Loucy (cell line): ENCODE data around the gene VPS13D.

ENCODE experiments used
- H2AFZ ChIP-seq: fragments of 200-600 bp; sonication (generic); 2 replicates; pipeline ENCODE4 v1.6.0; 2016; ENCODE audit warnings: antibody characterized with exemption, mild to moderate bottlenecking, low read length, moderate library complexity
- H3F3A ChIP-seq: fragments of 200-600 bp; 2 replicates; pipeline ENCODE4 v1.6.0; 2016; ENCODE audit warnings: antibody characterized with exemption, low read depth, mild to moderate bottlenecking
- H3K27me3 ChIP-seq: fragments of 200-600 bp; sonication (generic); 2 replicates; pipeline ENCODE4 v1.6.1; 2014; ENCODE audit warnings: low read length, mild to moderate bottlenecking; ENCODE audit not compliant: insufficient read depth, poor library complexity, severe bottlenecking
- H3K36me3 ChIP-seq: fragments of 200-600 bp; sonication (generic); 2 replicates; pipeline ENCODE4 v1.6.1; 2016; ENCODE audit warnings: low read length; ENCODE audit not compliant: insufficient read depth
- H3K4me1 ChIP-seq: fragments of 200-600 bp; sonication (generic); 2 replicates; pipeline ENCODE4 v1.5.1; 2014; ENCODE audit warnings: low read length, mild to moderate bottlenecking; ENCODE audit not compliant: insufficient read depth, poor library complexity, severe bottlenecking
- H3K4me2 ChIP-seq: fragments of 200-600 bp; sonication (generic); 2 replicates; pipeline ENCODE4 v1.6.0; 2014; ENCODE audit warnings: antibody characterized with exemption, low read length, low read depth, mild to moderate bottlenecking; ENCODE audit not compliant: poor library complexity, severe bottlenecking
- H3K4me3 ChIP-seq: fragments of 200-600 bp; sonication (generic); 2 replicates; pipeline ENCODE4 v1.5.1; 2014; ENCODE audit warnings: low read length, mild to moderate bottlenecking, mixed read lengths; ENCODE audit not compliant: poor library complexity, severe bottlenecking
- H3K79me2 ChIP-seq: fragments of 200-600 bp; sonication (generic); 2 replicates; pipeline ENCODE4 v1.6.1; 2014; ENCODE audit warnings: low read length; ENCODE audit not compliant: insufficient read depth
- H3K9ac ChIP-seq: fragments of 200-600 bp; sonication (generic); 2 replicates; pipeline ENCODE4 v1.6.0; 2014; ENCODE audit warnings: mild to moderate bottlenecking, low read depth, low read length, moderate library complexity; ENCODE audit not compliant: poor library complexity, severe bottlenecking
- H3K9me2 ChIP-seq: fragments of 200-600 bp; sonication (generic); replicated peaks from 2 replicates; pipeline ENCODE4 v1.6.1; 2016; ENCODE audit warnings: low read depth, low read length, mixed read lengths
- H3K9me3 ChIP-seq: fragments of 200-600 bp; sonication (generic); 2 replicates; pipeline ENCODE4 v1.6.1; 2014; ENCODE audit warnings: mild to moderate bottlenecking, antibody characterized with exemption, low read length, low read depth; ENCODE audit not compliant: insufficient read depth
- H4K20me1 ChIP-seq: fragments of 200-600 bp; sonication (generic); 2 replicates; pipeline ENCODE4 v1.6.0; 2014; ENCODE audit warnings: antibody characterized with exemption, low read length, mild to moderate bottlenecking; ENCODE audit not compliant: insufficient read depth, poor library complexity, severe bottlenecking
- CTCF ChIP-seq: fragments of 200-600 bp; sonication (generic); conservative IDR thresholded peaks from 2 replicates; pipeline ENCODE4 v1.5.1; 2014; ENCODE audit warnings: mild to moderate bottlenecking, antibody characterized with exemption, low read length
- EZH2phosphoT487 ChIP-seq: fragments of 200-600 bp; IDR thresholded peaks from 2 replicates; pipeline ENCODE4 v1.6.1; 2018; ENCODE audit warnings: antibody characterized with exemption, mild to moderate bottlenecking, moderate library complexity, borderline replicate concordance

Gene VPS13D

GRCh38 chr1:12285496-12286143, 55.8 kb downstream of the VPS13D start:
- Histone ChIP-seq H3K9me3 (no peaks in the 10 kb centered on the region), H3K4me1 (no peaks in the 10 kb centered on the region), H3K79me2 (no peaks in the 10 kb centered on the region), H3F3A (no peaks in the 10 kb centered on the region), H3K9me2 (no peaks in the 10 kb centered on the region), H3K9ac (no peak overlapping the region), H4K20me1 (no peaks in the 10 kb centered on the region), H3K4me3 (no peak overlapping the region), H3K36me3 (peaks cover 29% of the 10 kb centered on the region; the same call in 1 of the 2 replicates), H2AFZ (no peak overlapping the region), H3K27me3 (no peaks in the 10 kb centered on the region), H3K4me2 (no peak overlapping the region)
- TF ChIP-seq CTCF (no peak), EZH2phosphoT487 (no peak)

GRCh38 chr1:12287869-12288268, 58.0 kb downstream of the VPS13D start:
- Histone ChIP-seq H3K36me3 (peaks cover 33% of the 10 kb centered on the region; the same call in 1 of the 2 replicates), H3K4me2 (no peak overlapping the region), H3K9me2 (no peaks in the 10 kb centered on the region), H2AFZ (no peak overlapping the region), H3F3A (no peaks in the 10 kb centered on the region), H3K4me3 (no peak overlapping the region), H3K4me1 (no peaks in the 10 kb centered on the region), H3K27me3 (no peaks in the 10 kb centered on the region), H4K20me1 (no peaks in the 10 kb centered on the region), H3K9ac (no peak overlapping the region), H3K9me3 (no peaks in the 10 kb centered on the region), H3K79me2 (no peaks in the 10 kb centered on the region)
- TF ChIP-seq CTCF (no peak), EZH2phosphoT487 (no peak)

GRCh38 chr1:12290828-12291227, 61.0 kb downstream of the VPS13D start:
- no peaks in the 10 kb centered on the region for H3F3A ChIP-seq
- H3K9me3 ChIP-seq: no peaks in the 10 kb centered on the region
- no peak overlapping the region for H3K9ac ChIP-seq
- H3K4me1 ChIP-seq: no peaks in the 10 kb centered on the region
- H3K27me3 ChIP-seq: no peaks in the 10 kb centered on the region
- no peaks in the 10 kb centered on the region for H3K79me2 ChIP-seq
- TF ChIP-seq CTCF (no peak), EZH2phosphoT487 (no peak)
- no peak overlapping the region for H3K4me2 ChIP-seq
- H3K36me3 ChIP-seq: peaks cover 36% of the 10 kb centered on the region; the same call in 1 of the 2 replicates
- no peaks in the 10 kb centered on the region for H4K20me1 ChIP-seq
- no peak overlapping the region for H2AFZ ChIP-seq
- no peak overlapping the region for H3K4me3 ChIP-seq
- H3K9me2 ChIP-seq: no peaks in the 10 kb centered on the region
